VCaP (cell line): ENCODE data around the gene TAF11L3.
"Not testable (repeated sequence)": the region's sequence is repeated elsewhere in the genome, so short reads cannot be mapped to it uniquely, and the experiment has no call there.

ENCODE experiments used
- H3K27ac ChIP-seq: fragments of 450-650 bp; 2 replicates; pipeline ENCODE4 v1.5.1; 2017
- TF ChIP-seq, protein P1 (sequence below): fragments of 450-650 bp; conservative IDR thresholded peaks from 2 replicates; pipeline ENCODE4 v1.5.1; 2017; ENCODE audit warnings: mild to moderate bottlenecking, moderate library complexity

Gene TAF11L3

DNA sequence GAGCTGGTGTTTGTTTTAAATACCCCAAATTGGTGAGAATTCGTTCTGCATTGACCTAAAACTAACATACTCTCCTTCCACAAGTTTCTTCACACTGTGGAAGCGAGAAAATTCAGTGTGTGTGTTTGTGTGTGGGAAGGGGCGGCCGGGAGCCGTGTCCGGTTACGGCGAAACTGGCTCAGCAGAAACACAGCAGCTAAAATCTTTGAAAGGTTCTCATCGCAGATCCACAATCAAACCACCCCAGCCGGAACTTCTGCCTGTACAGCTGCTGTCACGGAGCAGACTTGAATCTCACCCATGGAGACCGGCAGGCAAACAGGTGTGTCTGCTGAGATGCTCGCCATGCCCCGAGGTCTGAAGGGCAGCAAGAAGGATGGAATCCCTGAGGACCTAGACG, at the start of gene TAF11L3:
Gene TAF11L3, plus strand, starts transcription at position 301 of the 400 bp plus-strand sequence.
- H3K27ac ChIP-seq, result not testable (repeated sequence)

- TF ChIP-seq, protein P1, sequence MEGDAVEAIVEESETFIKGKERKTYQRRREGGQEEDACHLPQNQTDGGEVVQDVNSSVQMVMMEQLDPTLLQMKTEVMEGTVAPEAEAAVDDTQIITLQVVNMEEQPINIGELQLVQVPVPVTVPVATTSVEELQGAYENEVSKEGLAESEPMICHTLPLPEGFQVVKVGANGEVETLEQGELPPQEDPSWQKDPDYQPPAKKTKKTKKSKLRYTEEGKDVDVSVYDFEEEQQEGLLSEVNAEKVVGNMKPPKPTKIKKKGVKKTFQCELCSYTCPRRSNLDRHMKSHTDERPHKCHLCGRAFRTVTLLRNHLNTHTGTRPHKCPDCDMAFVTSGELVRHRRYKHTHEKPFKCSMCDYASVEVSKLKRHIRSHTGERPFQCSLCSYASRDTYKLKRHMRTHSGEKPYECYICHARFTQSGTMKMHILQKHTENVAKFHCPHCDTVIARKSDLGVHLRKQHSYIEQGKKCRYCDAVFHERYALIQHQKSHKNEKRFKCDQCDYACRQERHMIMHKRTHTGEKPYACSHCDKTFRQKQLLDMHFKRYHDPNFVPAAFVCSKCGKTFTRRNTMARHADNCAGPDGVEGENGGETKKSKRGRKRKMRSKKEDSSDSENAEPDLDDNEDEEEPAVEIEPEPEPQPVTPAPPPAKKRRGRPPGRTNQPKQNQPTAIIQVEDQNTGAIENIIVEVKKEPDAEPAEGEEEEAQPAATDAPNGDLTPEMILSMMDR, result no peak
- H3K27ac ChIP-seq, result no peak overlapping the region
Measured at GRCh38 chr5:17470064-17470463, 48.1 kb upstream of the TAF11L3 start.

GRCh38 chr5:17475064-17475463, 43.1 kb upstream of the TAF11L3 start:
- H3K27ac ChIP-seq, result not testable (repeated sequence)

- TF ChIP-seq, protein P1, result no peak
Measured at GRCh38 chr5:17477043-17477442, 41.1 kb upstream of the TAF11L3 start.

DNA sequence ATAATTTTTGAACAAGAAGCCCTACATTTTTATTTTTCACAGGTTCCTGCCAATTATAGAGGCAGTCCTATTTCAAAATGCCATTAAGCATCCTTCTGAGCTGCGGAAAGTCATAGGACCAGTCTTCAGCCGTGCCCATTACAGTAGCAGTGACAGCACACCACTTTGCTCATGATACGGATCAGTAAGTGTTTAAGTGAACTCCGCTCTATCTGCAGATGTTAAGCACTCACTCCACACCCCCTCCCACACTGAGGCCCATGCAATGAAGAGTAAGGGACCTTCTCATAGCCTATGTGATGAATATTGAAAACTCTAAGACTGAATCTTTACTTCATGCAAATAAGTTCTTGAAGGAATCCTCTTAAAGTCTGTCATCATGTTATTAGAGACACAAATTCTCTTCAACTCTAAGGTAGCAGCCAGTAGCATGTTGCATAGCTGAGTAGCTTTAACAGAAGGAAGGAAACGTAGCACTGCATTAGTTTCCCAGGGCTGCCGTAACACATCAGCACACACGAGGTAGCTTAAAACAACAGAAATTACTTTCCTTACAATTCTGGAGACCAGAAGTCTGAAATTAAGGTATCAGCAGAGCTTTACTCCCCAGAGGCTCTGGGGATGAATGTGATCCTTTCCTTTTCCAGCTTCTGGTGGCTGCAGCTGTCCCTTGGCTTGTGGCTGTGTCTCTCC, 40.4 kb upstream of the TAF11L3 start:
- no peak overlapping the region for H3K27ac ChIP-seq
- TF ChIP-seq, protein P1, result no peak

More at GRCh38 chr5:17477043-17477442, 41.1 kb upstream of the TAF11L3 start:
- H3K27ac ChIP-seq, result no peak overlapping the region

DNA sequence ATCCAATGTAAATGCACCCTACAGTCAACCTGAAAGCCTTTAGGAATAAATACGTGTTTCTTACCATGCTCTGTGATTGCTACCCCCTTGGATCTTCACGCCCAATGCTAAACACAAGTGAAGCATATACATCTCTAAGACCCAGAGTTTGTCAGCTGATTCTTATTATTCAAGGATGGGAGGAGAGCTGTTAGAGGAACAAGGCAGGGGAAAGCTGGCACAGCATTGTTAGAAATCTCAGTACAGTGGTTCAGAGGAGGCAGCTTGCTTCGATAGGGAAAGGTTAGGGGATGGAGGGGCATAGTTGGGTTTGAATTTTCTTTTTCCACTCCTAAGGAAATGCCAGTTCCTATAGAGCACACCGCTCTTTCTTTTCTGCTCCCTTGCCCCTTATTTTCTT, 36.8 kb upstream of the TAF11L3 start:
- no peak overlapping the region for H3K27ac ChIP-seq
- TF ChIP-seq, protein P1, result no peak

GRCh38 chr5:17482790-17483189, 35.4 kb upstream of the TAF11L3 start:
- no peak overlapping the region for H3K27ac ChIP-seq
- TF ChIP-seq, protein P1, result no peak

GRCh38 chr5:17486464-17487173, 31.5 kb upstream of the TAF11L3 start:
- H3K27ac ChIP-seq, result not testable (repeated sequence)

DNA sequence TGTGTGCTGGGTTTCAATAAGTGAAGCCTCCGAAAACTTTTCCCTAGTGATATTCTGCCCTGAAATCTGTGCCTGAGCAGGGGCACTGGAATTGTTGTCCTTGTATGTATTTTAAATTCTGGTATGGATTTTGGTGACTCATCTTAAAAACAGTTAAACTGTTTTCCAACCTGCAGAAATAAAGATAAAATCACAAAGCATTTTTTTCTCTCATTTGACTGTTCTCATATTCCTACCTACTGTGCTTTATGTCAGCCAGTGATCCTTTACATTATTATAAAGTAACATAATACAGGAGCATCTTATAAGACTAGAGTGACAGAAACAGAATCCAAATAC, 31.0 kb upstream of the TAF11L3 start:
- TF ChIP-seq, protein P1, result no peak
- H3K27ac ChIP-seq, result no peak overlapping the region

- H3K27ac ChIP-seq, result not testable (repeated sequence)
Measured at GRCh38 chr5:17491257-17491656, 26.9 kb upstream of the TAF11L3 start.
